HG02970 (cell line): ENCODE results near the gene WDSUB1.

Source experiments
- ATAC-seq: cut with Tn5 transposase; IDR thresholded peaks from one replicate; pipeline ENCODE4 v1.9.1; 2021; ENCODE audit warnings: mild to moderate bottlenecking, moderate library complexity, moderate number of reproducible peaks; ENCODE audit not compliant: unreplicated experiment, low FRiP score

Gene WDSUB1

DNA sequence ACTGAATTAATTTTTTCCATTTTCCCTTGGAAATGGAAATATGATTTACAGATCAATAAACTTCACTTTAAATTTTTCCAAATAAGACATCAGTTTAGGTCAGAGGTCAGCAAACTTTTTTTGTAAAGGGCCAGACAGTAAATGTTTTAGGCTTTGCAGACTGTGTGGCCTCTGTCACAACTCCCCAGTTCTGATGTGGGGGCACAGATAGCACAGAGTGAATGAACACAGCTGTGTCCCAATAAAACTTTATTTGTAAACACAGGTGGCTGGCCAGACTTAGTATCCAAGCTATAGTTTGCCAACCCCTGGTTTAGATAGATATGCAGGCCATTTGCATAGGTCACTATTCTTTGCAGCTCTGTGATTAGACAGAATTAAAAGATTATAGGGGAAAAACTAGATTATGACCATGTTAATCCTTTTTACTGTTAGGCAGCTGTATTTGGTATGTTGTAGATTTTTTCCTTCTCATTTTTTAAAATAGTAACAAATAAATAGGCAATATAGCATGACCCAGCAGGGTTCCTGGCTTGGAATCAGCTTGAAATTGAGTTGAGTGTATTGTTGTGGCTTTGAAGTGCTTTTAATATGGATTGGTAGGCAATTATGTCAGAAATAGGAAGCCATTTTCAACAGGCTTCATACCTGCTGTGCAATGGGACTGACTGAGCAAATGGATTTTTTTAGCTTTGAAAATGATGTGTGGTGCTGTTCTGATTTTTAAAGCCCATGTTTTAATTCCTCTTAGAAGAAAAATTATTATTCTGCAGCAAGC lies 59.7 kb downstream of the WDSUB1 start:
- ATAC-seq, result no peak

DNA sequence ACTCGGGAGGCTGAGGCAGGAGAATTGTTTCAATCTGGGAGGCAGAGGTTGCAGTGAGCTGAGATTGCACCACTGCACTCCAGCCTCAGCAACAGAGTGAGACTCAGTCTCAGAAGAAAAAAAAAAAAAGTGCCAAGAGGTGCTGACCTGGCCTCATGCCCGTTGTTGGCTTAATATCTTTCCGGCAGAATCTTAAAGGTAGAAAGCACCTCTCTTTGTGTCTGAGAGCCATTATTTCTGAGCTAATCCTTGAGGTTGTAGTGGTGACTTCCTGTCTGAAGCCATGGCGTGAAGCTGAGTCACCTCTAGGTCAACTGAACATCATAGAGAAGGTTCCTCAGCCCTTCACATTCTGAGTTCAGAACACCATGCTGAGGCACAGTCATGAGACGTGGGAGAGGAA lies 60.4 kb downstream of the WDSUB1 start:
- no peak for ATAC-seq

DNA sequence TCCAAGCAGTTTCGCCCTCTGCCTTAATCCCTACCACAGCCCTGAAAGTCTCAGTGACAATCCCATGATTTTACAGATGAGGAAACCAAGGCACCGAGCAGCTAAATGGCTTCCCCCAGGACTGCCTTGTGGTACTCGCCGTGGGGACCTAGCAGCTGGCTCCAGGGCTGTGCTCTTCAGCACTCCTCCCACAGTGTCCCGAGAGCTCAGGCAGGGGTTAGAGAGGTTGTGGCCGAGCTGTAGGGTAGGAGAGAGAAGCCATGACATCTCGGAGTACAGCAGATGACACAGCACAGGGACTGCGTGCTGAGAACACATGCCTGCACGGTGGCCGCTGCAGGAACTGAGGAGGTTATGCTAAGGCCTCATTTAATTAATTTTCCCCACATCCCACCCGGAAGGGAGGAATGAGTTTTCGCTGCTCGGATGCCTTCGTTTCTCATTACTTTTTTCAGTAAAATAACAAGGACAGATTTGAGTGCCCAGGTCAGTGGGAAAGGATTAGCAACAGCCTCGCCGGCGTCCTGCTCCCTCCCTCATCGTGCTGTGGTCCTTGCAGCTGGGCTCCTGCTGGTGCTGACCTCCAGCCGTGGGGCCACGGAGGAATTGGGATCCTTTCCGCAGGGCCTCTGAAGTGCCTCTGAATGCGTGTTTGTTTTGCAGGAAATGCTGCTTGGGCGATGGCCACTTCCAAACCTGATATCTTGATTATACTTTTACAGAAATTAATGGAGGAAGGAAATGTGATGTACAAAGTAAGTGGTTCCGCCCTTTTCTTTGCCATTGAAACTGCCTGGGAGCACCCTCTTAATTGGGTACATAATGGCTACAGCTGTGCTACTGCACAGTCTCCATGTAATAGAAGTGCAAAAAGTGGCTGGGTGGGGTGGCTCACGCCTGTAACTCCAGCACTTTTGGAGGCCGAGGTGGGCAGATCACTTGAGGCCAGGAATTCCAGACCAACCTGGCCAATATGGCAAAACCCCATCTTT lies 61.2 kb downstream of the WDSUB1 start:
- ATAC-seq, result no peak

DNA sequence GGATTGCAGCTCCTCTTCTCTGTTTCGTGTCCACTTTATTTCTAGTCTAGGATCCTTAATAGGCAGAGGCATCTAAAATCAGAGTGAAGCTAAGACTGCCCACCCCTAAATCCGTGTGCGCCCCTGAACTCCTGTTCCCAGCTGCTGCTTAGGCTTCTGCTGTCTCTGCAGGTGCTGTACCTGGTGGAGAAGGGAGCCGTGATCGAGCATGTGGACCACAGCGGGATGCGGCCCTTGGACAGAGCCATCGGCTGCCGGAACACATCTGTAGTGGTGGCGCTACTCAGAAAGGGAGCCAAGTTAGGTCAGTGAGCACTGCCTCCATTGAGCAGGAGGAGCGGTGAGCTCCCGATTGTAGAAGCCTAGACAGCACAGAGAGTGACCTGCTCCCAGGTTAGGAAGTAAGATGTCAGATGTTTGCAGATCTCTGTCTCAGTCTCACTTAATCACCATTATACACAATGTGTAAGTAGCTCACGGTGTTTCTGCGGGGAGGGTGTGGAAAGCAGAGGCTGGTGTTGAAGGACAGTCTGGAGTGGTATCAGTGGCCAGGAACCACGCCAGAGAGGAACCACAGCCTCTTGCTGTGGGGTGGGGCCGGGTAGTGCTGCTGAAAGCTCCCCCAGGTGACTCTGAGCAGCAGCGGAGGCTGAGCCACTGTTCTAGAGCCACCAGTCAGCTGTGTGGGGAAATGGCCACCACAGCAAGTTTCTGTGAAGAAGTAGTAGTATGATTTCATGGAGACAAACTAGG lies 62.3 kb downstream of the WDSUB1 start:
- no peak for ATAC-seq

DNA sequence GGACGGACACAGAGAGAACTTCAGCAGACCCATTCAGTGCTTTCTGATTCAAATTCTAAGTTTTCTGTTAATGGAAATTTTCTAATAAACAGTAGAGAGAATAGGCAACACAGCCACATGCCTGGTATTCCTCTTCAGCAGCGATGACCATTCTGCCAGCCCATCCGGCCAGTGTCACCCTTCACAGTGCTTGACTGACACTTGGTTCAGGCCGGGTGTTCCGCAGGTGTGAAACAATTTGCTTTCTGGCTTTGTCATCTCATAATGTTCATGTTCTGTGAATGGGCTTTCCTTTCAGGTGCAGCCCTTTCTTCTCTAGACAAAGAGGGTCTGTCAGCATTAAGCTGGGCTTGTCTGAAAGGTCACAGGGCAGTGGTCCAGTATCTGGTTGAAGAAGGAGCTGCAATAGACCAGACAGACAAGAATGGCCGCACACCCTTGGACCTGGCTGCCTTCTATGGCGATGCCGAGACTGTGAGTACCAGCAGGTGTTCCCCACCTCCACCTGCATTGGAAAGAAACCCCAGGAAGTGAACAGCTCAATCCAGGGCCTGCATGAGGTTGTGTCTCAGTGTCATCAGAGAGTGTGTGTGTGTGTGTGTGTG lies 67.0 kb downstream of the WDSUB1 start:
- ATAC-seq, result no peak

DNA sequence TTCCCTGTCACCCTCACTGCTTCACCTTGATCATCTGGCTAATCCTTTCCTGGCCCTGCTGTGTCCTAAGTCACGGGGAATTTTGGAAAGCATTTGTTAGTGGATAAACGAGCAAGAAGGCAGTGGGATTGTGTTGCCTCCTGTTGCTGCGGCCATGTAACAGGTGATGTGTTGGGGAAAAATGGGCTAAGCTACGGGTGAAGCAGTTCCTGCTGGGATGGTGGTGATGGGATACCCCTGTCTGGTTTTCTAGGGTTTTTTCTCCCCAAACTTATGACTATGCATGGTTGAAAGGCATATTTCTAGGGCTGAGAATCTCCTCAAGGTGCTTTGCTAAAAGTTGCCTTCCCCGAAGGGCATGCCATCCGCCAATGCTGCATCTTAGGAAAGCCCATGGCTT lies 68.1 kb downstream of the WDSUB1 start:
- no peak for ATAC-seq

DNA sequence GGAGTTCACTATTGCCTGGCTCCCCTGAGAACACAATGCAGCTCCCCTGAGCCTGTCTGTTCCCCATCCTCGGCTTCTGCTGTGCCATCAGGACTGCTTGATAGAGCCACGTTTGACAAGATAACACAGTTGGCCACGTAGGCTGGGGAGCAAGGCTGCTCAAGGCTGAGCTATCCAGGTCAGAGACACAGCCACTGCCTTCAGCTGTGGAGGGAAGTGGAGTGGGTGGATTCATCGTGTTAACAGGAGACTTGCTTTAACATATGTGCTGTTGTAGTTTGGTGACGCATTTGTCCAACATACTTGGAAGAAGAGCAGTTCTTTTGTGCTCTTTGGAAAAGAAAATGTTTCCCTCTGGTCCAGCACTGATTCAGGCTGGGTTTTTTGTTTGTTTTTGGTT lies 68.8 kb downstream of the WDSUB1 start:
- ATAC-seq, result no peak

DNA sequence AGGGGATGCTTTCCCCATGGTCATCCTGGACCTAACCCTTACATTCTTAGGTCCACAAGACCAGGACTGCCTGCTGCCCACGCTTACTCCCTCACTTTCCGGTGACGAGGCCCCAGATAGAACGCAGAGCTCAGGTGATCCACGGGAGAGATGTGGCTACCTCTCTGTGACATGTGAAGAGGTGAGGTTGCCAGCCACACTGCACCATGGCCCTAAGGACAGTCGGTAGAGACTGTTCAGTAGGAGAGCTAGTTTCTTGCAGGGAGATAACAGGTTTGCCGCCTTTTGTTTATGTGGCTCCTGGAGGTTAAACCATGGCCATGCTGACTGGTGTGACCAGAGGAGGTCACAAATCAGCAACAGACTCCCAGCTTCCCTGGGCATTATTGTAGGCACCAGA lies 71.4 kb downstream of the WDSUB1 start:
- ATAC-seq, result no peak

DNA sequence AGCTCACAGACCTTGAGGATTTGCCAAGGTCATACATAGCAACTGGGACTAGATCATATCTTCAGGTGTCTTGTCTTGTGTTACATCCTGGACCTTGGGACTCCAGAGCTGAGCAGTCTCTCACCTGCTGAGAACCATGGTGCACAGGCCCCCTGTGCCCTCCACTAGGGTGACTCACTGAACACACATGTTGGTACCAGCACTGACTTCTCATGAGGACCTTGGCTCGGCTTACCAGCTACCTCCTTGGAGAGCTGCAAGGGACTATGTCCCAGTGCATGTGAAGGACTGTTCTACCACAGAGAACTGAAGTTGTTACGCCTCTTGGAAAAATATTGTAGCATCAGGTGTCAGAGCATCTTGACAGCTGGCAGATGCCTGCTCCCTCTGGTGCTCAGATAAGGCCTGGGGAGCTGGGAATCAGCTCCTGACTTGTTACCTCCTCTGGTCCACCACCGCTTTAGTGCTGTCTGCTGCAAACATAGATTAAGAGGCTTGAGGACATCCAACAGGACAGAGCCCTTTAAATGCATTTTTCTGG lies 72.1 kb downstream of the WDSUB1 start:
- no peak for ATAC-seq

DNA sequence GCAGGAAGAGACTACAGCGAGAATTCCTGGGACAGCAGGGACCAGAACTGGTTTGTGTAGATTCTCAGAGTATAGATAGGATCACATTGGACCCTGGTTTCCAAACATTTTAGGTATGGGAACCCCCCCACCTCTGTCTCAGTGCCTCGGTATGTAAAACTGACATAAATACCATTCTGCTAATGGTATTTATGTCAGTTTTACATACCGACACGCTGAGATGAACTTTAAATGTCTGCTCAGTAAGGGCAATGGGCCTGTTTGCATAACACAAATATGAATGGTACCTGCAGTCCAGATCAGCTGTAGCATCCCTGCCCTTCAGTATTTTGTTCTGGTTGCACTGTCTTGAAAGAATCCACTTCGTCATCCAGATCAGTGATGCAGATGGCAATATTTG lies 73.2 kb downstream of the WDSUB1 start:
- ATAC-seq, result no peak

DNA sequence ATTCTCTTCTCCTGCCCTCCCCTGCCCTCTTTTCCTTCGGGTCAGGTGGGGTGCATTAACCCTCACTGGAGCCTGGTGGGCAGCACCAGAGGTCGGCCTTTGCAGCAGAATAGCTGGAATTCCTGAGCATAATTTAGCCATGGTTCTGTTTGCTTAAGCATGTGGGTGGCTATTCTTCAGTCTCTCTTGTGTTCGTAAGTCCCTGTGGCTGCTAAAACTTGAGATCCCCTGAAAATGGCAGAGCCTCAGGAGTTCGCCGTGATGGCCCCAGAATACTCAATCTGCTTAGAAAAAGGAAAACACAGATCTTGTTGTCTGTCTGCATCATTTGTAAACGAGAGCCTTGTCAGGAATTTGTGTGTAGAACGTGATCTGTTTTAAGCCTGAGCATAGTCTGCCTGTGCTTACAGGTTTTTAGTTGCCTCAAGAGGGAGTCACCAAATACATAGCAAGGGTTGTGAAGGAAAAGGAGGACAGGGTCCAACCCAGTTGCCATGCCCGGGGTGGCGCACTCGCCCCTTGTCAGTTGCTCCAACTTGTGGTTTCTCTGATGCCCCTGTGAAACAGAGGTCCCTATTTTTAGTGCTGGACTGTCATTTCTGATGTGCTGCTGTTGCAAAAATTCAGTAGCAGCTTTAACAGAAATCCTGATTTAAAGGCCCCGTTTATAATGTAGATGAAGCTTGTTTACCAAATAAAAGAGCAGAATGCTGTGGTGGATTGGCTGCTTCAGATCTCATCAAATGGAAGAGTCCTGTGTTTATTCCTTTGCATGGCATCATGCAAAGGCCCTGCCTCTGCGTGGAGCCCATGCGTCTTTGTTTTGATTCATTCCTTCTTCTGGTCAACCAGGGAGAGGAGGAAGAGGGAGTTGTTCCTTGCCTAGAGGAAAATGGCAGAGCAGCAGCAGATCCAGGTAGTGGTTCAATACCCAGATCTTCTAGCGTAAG lies 74.8 kb downstream of the WDSUB1 start:
- no peak for ATAC-seq

DNA sequence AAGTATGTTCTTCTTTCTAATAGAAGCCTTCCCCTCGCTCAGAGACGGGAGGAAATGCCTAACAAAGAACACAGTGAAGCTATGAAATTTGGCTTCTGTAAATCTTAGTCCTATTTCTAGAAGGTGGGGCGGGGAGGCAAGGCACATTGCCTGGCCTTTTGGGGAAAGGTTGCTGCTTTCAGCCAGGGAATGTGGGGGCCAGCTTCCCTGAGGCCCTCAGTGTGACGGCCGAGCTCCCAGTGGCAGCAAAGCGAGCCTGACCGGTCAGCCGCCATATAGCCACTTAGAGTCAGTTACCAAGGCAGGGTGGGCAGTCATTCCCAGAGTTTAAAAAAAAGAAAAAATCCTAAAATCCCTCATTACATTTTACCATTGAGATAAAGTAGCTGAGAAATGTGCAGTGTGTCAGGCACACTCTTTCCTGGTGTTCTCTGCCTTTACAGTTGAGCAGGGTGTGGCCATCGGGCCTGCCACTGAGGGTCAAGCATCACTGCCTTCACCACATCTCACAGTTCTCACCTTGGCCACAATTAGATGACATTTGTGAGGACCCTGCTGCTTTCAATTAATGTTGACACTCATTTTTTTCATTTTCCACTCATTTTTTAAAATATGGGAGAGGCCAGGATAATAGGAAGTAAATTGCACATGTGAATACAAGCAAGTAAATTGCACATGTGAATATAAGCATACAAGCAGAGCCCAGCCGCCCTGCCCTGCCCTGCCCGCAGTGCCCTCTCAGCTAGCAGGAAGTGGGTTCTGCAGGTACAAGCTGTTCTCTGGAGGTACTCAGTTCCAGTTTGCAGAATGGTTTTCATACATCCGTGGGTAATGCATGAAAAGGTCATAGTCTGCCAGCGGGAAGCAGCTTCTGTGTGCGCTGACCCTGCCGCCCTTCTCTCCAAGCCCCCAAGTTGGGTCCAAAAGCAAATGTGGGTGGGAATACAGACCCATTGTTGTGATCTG lies 76.9 kb downstream of the WDSUB1 start:
- ATAC-seq, result no peak

DNA sequence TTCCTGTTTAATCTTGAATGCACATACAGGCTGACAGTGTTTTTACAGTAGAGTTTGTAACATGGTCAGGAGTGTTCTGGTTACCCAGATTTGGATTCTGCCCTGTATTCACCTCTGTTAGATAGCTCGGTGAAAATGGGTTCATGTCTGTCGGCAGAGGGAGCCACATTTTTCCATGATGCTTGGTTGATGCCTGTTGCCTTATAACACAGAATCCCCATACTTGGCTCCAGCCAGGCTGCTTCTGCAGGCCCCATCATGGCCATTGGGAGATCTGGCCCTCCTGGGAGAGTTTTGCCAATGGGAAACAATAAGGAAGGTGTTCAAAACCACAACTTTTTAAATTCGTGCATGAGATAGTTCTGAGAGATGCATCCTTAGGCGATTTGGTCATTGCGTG lies 78.1 kb downstream of the WDSUB1 start:
- ATAC-seq, result no peak

DNA sequence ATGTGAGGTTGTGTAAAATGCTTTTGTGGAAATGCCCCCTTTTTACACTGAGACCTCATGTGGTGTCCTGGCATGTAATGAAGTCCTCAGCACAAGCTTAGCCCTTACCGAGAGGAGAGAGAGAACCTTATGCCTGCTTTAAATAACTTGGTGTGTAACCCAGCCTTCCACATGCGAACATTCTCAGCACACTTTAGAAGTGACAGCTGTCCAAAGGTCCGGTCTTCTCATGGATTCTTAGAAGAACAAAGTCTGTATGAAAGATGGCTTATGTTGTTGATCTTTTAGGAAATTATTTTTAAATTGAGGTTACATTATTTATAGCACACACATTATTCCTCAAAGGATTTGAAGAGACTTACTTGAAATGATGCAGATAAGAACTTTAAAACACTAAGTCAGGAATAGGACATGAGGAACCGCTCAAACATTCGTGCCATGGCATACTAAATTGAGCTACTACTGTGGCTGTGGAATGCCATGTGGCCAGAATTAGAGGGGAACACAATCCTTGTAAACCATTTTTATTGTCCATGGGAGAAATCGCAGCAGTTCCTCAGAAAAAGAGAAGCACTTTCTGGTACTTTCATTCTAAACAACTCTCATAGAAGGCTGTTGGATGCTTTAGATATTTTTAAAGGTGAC lies 79.6 kb downstream of the WDSUB1 start:
- no peak for ATAC-seq

DNA sequence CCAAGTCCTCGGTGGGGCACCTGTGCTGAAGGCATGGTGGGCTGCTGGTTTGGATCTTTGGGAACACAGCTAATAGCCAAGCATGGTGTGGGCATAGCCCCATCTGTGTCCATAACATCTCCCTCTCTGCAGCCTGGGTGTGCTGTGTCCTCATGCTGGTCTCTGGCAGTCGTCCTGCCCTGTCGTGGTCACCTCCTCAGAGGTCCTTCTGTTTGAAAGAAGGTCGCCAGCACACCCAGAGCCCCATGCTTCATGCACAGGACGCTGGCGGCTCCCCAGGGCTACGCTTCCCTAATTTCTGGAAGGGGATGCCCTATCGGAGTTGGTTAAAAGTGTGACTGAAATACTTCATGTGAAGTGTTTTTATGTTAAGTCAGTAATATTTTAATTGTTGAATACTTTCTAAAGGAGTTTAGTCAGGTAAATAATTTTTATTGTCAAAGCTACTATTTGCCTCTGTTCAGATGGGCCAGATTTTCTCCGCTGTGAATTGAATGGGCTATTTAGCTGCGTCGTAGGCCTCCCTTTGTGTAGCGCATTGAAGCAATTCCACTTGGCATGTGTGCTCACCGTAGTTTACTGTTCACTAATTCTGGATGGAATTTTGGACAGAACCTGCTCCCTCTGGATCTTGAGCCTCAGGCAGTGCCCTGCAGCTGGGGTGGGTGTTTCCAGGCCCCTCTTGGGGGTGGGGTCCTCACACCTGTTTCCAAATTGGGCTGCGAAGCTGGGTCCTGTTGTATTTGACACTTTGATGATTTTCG lies 81.9 kb downstream of the WDSUB1 start:
- no peak for ATAC-seq

DNA sequence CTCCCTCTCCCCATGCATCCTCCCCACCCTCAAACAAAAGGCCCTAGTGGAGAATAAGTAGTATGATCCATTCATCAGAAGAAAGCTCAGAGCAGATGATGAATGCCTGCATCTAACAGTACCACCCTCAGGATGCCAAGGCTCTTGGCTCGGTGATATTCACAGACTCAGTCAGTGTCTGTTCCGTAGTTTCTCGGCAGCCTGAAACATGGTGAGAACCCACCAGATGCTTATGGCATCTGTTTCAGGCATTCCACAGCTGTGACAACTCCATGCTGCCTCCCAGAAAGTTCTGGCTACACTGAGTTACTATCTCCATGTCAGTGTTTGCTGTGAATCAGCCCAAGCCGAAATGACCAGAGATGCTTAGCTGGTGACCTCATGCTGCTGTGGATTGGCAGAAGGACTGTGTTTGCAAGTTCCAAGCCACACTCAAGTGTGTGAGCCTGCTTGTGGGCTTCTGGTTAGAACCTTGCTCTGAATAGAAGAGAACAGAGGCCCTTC lies 83.9 kb downstream of the WDSUB1 start:
- ATAC-seq, result no peak
